SK-N-MC (cell line): ENCODE results near the gene CD34.

ENCODE experiments used
- DNase-seq: peaks from one replicate; pipeline ENCODE4 v3.0.0-alpha.2; 2011; ENCODE audit warnings: low read depth, low spot score
- H3K27ac ChIP-seq: fragments of 200-600 bp; sonication (generic); 2 replicates; pipeline ENCODE4 v1.5.1; 2016; ENCODE audit warnings: mixed run types
- H3K36me3 ChIP-seq: fragments of 200-600 bp; sonication (generic); 2 replicates; pipeline ENCODE4 v1.6.1; 2017; ENCODE audit warnings: antibody characterized with exemption, low read length, mixed read lengths; ENCODE audit not compliant: insufficient read depth
- H3K4me3 ChIP-seq: fragments of 200-600 bp; sonication (generic); 2 replicates; pipeline ENCODE4 v1.5.1; 2016
- H3K9ac ChIP-seq: fragments of 200-600 bp; sonication (generic); 2 replicates; pipeline ENCODE4 v1.8.0; 2017; ENCODE audit warnings: mixed run types, mixed read lengths; ENCODE audit not compliant: insufficient read length
- H3K9me3 ChIP-seq: fragments of 200-600 bp; sonication (generic); 2 replicates; pipeline ENCODE4 v1.6.1; 2017; ENCODE audit warnings: low read depth, mild to moderate bottlenecking, antibody characterized with exemption, low read length, moderate library complexity, mixed read lengths
- EZH2 ChIP-seq: fragments of 200-600 bp; sonication (generic); IDR thresholded peaks from one replicate; pipeline ENCODE4 v1.6.1; 2017; ENCODE audit warnings: antibody characterized with exemption
- FOXP2 ChIP-seq: optimal IDR thresholded peaks from 2 replicates; pipeline ENCODE3; 2011; ENCODE audit warnings: mild to moderate bottlenecking, moderate library complexity; ENCODE audit not compliant: insufficient read depth; ENCODE audit errors: extremely low read length, control extremely low read depth
- POLR2AphosphoS5 ChIP-seq: IDR thresholded peaks from 2 replicates; pipeline ENCODE4 v1.6.1; 2012; ENCODE audit warnings: mild to moderate bottlenecking, low read depth, low read length, borderline replicate concordance

Gene CD34

GRCh38 chr1:207858806-207859205 lies 52.1 kb downstream of the CD34 start:
- no peak overlapping the region for H3K4me3 ChIP-seq
- DNase-seq = no peak

GRCh38 chr1:207858281-207858680 lies 52.6 kb downstream of the CD34 start:
- DNase-seq = no peak
- Histone ChIP-seq H3K9me3 (no peaks in the 10 kb centered on the region), H3K9ac (no peak overlapping the region), H3K27ac (no peak overlapping the region), H3K36me3 (no peaks in the 10 kb centered on the region), H3K4me3 (no peak overlapping the region)
- TF ChIP-seq POLR2AphosphoS5 (no peak), FOXP2 (no peak), EZH2 (no peak)

More at GRCh38 chr1:207858806-207859205, 52.1 kb downstream of the CD34 start:
- Histone ChIP-seq H3K36me3 (no peaks in the 10 kb centered on the region), H3K9me3 (no peaks in the 10 kb centered on the region), H3K27ac (no peak overlapping the region), H3K9ac (no peak overlapping the region)
- TF ChIP-seq POLR2AphosphoS5 (no peak), EZH2 (no peak), FOXP2 (no peak)

- DNase-seq = no peak
These were observed 53.5 kb downstream of the CD34 start for GRCh38 chr1:207857447-207857846.

GRCh38 chr1:207856276-207857023 lies 54.5 kb downstream of the CD34 start:
- H3K27ac ChIP-seq = no peak overlapping the region
- H3K9me3 ChIP-seq = no peaks in the 10 kb centered on the region
- no peak overlapping the region for H3K4me3 ChIP-seq
- H3K36me3 ChIP-seq = no peaks in the 10 kb centered on the region
- TF ChIP-seq FOXP2 (no peak), POLR2AphosphoS5 (no peak), EZH2 (no peak)
- no peak overlapping the region for H3K9ac ChIP-seq
- DNase-seq = no peak

More at GRCh38 chr1:207857447-207857846, 53.5 kb downstream of the CD34 start:
- H3K4me3 ChIP-seq = no peak overlapping the region
- no peak overlapping the region for H3K27ac ChIP-seq
- TF ChIP-seq FOXP2 (no peak), EZH2 (no peak), POLR2AphosphoS5 (no peak)
- no peaks in the 10 kb centered on the region for H3K36me3 ChIP-seq
- H3K9ac ChIP-seq = no peak overlapping the region
- H3K9me3 ChIP-seq = no peaks in the 10 kb centered on the region

- no peak overlapping the region for H3K4me3 ChIP-seq
- no peak overlapping the region for H3K9ac ChIP-seq
- no peak for TF ChIP-seq EZH2
- TF ChIP-seq FOXP2 = no peak
- no peak for TF ChIP-seq POLR2AphosphoS5
- no peak overlapping the region for H3K27ac ChIP-seq
- no peaks in the 10 kb centered on the region for H3K9me3 ChIP-seq
- H3K36me3 ChIP-seq = no peaks in the 10 kb centered on the region
- no peak for DNase-seq
These were observed 56.9 kb downstream of the CD34 start for GRCh38 chr1:207854001-207854400.

GRCh38 chr1:207853372-207853757 lies 57.6 kb downstream of the CD34 start:
- no peak overlapping the region for H3K27ac ChIP-seq
- H3K4me3 ChIP-seq = no peak overlapping the region
- no peak overlapping the region for H3K9ac ChIP-seq
- no peak for TF ChIP-seq EZH2
- TF ChIP-seq FOXP2 = no peak
- TF ChIP-seq POLR2AphosphoS5 = no peak
- H3K9me3 ChIP-seq = no peaks in the 10 kb centered on the region
- no peaks in the 10 kb centered on the region for H3K36me3 ChIP-seq
- DNase-seq = no peak

GRCh38 chr1:207852576-207853371 lies 58.2 kb downstream of the CD34 start:
- no peaks in the 10 kb centered on the region for H3K36me3 ChIP-seq
- no peaks in the 10 kb centered on the region for H3K9me3 ChIP-seq
- H3K4me3 ChIP-seq = no peak overlapping the region
- no peak for DNase-seq
- H3K9ac ChIP-seq = no peak overlapping the region
- no peak for TF ChIP-seq EZH2
- no peak for TF ChIP-seq POLR2AphosphoS5
- TF ChIP-seq FOXP2 = no peak
- H3K27ac ChIP-seq = no peak overlapping the region

GRCh38 chr1:207851696-207852095 lies 59.2 kb downstream of the CD34 start:
- Histone ChIP-seq H3K4me3 (no peak overlapping the region), H3K9me3 (no peaks in the 10 kb centered on the region), H3K9ac (no peak overlapping the region), H3K36me3 (no peaks in the 10 kb centered on the region), H3K27ac (no peak overlapping the region)
- no peak for DNase-seq
- TF ChIP-seq FOXP2 (no peak), EZH2 (no peak), POLR2AphosphoS5 (no peak)
